B cell (primary cell): Measurements from ENCODE around the gene SLC2A5.

Experiments
- EZH2 ChIP-seq: IDR thresholded peaks from 2 replicates; pipeline ENCODE4 v1.6.1; 2012; ENCODE audit warnings: borderline replicate concordance, low read depth, mild to moderate bottlenecking, moderate library complexity, low read length; ENCODE audit not compliant: insufficient read depth, poor library complexity, severe bottlenecking
- TF ChIP-seq, protein P1 (sequence below): fragments of 200-600 bp; IDR thresholded peaks from one replicate; pipeline ENCODE4 v1.8.0; 2022; ENCODE audit warnings: antibody characterized with exemption, mild to moderate bottlenecking

GRCh38 chr1:9069326-9070100 lies at the start of gene SLC2A5:
- no peak for TF ChIP-seq EZH2
- TF ChIP-seq, protein P1, sequence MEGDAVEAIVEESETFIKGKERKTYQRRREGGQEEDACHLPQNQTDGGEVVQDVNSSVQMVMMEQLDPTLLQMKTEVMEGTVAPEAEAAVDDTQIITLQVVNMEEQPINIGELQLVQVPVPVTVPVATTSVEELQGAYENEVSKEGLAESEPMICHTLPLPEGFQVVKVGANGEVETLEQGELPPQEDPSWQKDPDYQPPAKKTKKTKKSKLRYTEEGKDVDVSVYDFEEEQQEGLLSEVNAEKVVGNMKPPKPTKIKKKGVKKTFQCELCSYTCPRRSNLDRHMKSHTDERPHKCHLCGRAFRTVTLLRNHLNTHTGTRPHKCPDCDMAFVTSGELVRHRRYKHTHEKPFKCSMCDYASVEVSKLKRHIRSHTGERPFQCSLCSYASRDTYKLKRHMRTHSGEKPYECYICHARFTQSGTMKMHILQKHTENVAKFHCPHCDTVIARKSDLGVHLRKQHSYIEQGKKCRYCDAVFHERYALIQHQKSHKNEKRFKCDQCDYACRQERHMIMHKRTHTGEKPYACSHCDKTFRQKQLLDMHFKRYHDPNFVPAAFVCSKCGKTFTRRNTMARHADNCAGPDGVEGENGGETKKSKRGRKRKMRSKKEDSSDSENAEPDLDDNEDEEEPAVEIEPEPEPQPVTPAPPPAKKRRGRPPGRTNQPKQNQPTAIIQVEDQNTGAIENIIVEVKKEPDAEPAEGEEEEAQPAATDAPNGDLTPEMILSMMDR, result no peak
